PC-9 (cell line): ENCODE data around the gene MBNL3. TPM values are rescaled to one million over a fixed set of nuclear protein-coding genes. Genes with fewer than 3 reads are reported as not detected.
A peak's percentile ranks its signal among the peaks of the same experiment; 100 is the strongest.

Experiments used
- BruUV-seq: library from RNA; stranded (reverse); fragments of 400-500 nt; replicated peaks from 2 replicates; lab custom pipeline; 2021; lab: Mats Ljungman, UMichigan
- CTCF ChIA-PET: fragments of 300-600 bp; sonication (Branson Sonifier 250); formaldehyde crosslinking; loops from one replicate; lab custom pipeline; 2022; ENCODE audit warnings: antibody characterized with exemption; lab: Charles Lee
- POLR2A ChIA-PET: fragments of 300-600 bp; sonication (Branson Sonifier 250); formaldehyde crosslinking; loops from one replicate; lab custom pipeline; 2022; ENCODE audit warnings: antibody characterized with exemption; ENCODE audit not compliant: unreplicated experiment; lab: Charles Lee
- DNase-seq, 2 experiments: peaks; one replicate each; pipeline versions ENCODE4 v3.0.0 to v3.0.0-alpha.2; 2015 to 2022; ENCODE audit warnings: mixed read lengths in 1 of 2
- H2AFZ ChIP-seq: fragments of 200-600 bp; sonication (generic); 2 replicates; pipeline ENCODE4 v1.8.1; 2017; ENCODE audit warnings: antibody characterized with exemption
- H3F3A ChIP-seq: fragments of 200-600 bp; sonication (generic); 2 replicates; pipeline ENCODE4 v1.8.1; 2017; ENCODE audit warnings: antibody characterized with exemption, mild to moderate bottlenecking, low read depth; ENCODE audit not compliant: insufficient read depth
- H3K27ac ChIP-seq: fragments of 200-600 bp; sonication (generic); 2 replicates; pipeline ENCODE4 v1.6.1; 2016; ENCODE audit warnings: mixed run types
- H3K27me3 ChIP-seq: fragments of 200-600 bp; sonication (generic); 2 replicates; pipeline ENCODE4 v1.6.1; 2016; ENCODE audit warnings: low read depth, mixed run types; ENCODE audit not compliant: insufficient read depth
- H3K36me3 ChIP-seq: fragments of 200-600 bp; sonication (generic); 2 replicates; pipeline ENCODE4 v1.6.1; 2016; ENCODE audit warnings: low read depth, mixed run types
- H3K4me1 ChIP-seq: fragments of 200-600 bp; sonication (generic); replicated peaks from 2 replicates; pipeline ENCODE4 v1.6.1; 2016; ENCODE audit warnings: mixed run types; ENCODE audit not compliant: insufficient read depth
- H3K4me2 ChIP-seq: fragments of 200-600 bp; sonication (generic); 2 replicates; pipeline ENCODE4 v1.6.1; 2017; ENCODE audit warnings: mixed run types
- H3K4me3 ChIP-seq: fragments of 200-600 bp; sonication (generic); 2 replicates; pipeline ENCODE4 v1.6.1; 2016; ENCODE audit warnings: mixed run types
- H3K79me2 ChIP-seq: fragments of 200-600 bp; sonication (generic); 2 replicates; pipeline ENCODE4 v1.6.1; 2017; ENCODE audit warnings: low read depth, mixed run types
- H3K9me2 ChIP-seq: fragments of 200-600 bp; sonication (generic); 2 replicates; pipeline ENCODE4 v1.8.1; 2017; ENCODE audit warnings: mild to moderate bottlenecking; ENCODE audit not compliant: insufficient read depth
- H3K9me3 ChIP-seq: fragments of 200-600 bp; sonication (generic); 2 replicates; pipeline ENCODE4 v1.8.1; 2016; ENCODE audit warnings: low read depth; ENCODE audit not compliant: insufficient read depth
- H4K20me1 ChIP-seq: fragments of 200-600 bp; sonication (generic); 2 replicates; pipeline ENCODE4 v1.8.1; 2017; ENCODE audit not compliant: insufficient read depth
- EZH2 ChIP-seq: fragments of 200-600 bp; sonication (generic); IDR thresholded peaks from 2 replicates; pipeline ENCODE4 v1.8.0; 2017; ENCODE audit warnings: antibody characterized with exemption, low read depth
- intact Hi-C: fragments of 100-400 bp; cut with micrococcal nuclease; formaldehyde crosslinking; loops from one replicate; pipeline ENCODE4 v1.10.0; 2022; ENCODE audit not compliant: unreplicated experiment
- total RNA-seq: library from RNA; stranded (reverse); gene quantifications from 2 replicates; pipeline ENCODE4 v1.2.3, GENCODE V29; 2021
- TF ChIP-seq, protein P1 (sequence below): fragments of 200-600 bp; sonication (generic); conservative IDR thresholded peaks from 2 replicates; pipeline ENCODE4 v1.6.1; 2017; ENCODE audit warnings: mixed run types, antibody characterized with exemption, mild to moderate bottlenecking, moderate library complexity

MBNL3 gene
- total RNA-seq, 1 experiment from 2014 or later: 36.1 TPM

DNA sequence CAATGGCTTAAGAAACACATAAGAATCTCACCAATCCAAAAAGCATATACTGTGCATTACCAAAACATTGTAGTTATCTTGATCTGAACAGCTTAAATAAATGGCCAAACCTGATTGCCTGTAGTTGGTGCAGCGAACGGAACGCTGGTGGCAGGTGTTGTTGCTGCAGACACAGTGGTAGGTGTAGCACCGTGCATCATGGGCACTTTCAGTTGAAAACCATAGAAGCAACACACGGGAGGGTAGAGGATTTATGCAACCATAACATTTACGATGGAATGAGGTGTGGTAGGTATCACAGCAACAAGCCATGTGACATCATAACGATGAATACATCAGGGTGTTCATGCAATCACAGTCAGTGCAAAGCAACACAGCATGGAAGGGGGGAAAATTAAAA, 106.8 kb downstream of the MBNL3 start:
- H3K79me2 ChIP-seq: no peaks in the 10 kb centered on the region
- no TSS peak for BruUV-seq
- no peaks in the 10 kb centered on the region for H3K9me2 ChIP-seq
- TF ChIP-seq, protein P1, sequence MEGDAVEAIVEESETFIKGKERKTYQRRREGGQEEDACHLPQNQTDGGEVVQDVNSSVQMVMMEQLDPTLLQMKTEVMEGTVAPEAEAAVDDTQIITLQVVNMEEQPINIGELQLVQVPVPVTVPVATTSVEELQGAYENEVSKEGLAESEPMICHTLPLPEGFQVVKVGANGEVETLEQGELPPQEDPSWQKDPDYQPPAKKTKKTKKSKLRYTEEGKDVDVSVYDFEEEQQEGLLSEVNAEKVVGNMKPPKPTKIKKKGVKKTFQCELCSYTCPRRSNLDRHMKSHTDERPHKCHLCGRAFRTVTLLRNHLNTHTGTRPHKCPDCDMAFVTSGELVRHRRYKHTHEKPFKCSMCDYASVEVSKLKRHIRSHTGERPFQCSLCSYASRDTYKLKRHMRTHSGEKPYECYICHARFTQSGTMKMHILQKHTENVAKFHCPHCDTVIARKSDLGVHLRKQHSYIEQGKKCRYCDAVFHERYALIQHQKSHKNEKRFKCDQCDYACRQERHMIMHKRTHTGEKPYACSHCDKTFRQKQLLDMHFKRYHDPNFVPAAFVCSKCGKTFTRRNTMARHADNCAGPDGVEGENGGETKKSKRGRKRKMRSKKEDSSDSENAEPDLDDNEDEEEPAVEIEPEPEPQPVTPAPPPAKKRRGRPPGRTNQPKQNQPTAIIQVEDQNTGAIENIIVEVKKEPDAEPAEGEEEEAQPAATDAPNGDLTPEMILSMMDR: no peak
- no peak for TF ChIP-seq EZH2
- no peak overlapping the region for H3K27ac ChIP-seq
- no peak overlapping the region for H3K4me3 ChIP-seq
- no peaks in the 10 kb centered on the region for H3K36me3 ChIP-seq
- DNase-seq: no peak
- peaks cover 6% of the 10 kb centered on the region; the same call in 1 of the 2 replicates for H3K4me1 ChIP-seq
- H3K9me3 ChIP-seq: no peaks in the 10 kb centered on the region
- no peak overlapping the region for H3K4me2 ChIP-seq
- POLR2A ChIA-PET: no interaction called here
- H4K20me1 ChIP-seq: no peaks in the 10 kb centered on the region
- no peaks in the 10 kb centered on the region for H3F3A ChIP-seq
- CTCF ChIA-PET: no interaction called here
- H2AFZ ChIP-seq: no peak overlapping the region
- intact Hi-C loops: no loop called here
- H3K27me3 ChIP-seq: no peaks in the 10 kb centered on the region

GRCh38 chrX:132378281-132378680, 110.6 kb downstream of the MBNL3 start:
- H3K27me3 ChIP-seq: no peaks in the 10 kb centered on the region
- intact Hi-C loops: no loop called here
- TF ChIP-seq, protein P1: no peak
- TF ChIP-seq EZH2: no peak
- H3K27ac ChIP-seq: no peak overlapping the region
- H3K79me2 ChIP-seq: no peaks in the 10 kb centered on the region
- no peaks in the 10 kb centered on the region for H4K20me1 ChIP-seq
- no peak overlapping the region for H3K4me2 ChIP-seq
- no peaks in the 10 kb centered on the region for H3K9me2 ChIP-seq
- H3K4me3 ChIP-seq: no peak overlapping the region
- H3K36me3 ChIP-seq: no peaks in the 10 kb centered on the region
- H3K9me3 ChIP-seq: no peaks in the 10 kb centered on the region
- DNase-seq: no peak
- H2AFZ ChIP-seq: no peak overlapping the region
- ChIA-PET CTCF (no interaction called here), POLR2A (no interaction called here)
- peaks cover 6% of the 10 kb centered on the region; the same call in 1 of the 2 replicates for H3K4me1 ChIP-seq
- H3F3A ChIP-seq: no peaks in the 10 kb centered on the region
- no TSS peak for BruUV-seq

DNA sequence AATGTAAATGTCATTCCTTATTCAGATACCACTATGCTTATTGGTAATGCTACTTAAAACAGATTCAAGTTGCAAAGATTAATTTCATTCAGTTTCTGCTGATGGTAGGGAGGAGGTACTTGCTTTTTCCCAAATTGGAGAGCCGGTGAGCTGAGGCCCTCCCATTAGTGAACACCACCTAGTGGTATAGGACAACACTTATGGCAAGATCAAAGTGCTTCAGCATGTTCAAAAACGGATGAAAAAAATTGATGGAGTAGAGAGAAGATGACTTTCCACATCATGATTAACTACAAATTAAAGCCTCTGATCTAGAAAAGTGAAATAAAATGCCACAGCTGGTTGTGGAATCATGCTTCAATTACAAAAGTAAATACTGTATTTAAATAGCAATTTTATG, 112.9 kb downstream of the MBNL3 start:
- Histone ChIP-seq H3K9me3 (no peaks in the 10 kb centered on the region), H3K4me2 (no peak overlapping the region), H3K27ac (no peak overlapping the region), H3F3A (no peaks in the 10 kb centered on the region), H3K79me2 (no peaks in the 10 kb centered on the region), H3K27me3 (no peaks in the 10 kb centered on the region), H3K4me3 (no peak overlapping the region), H2AFZ (no peak overlapping the region), H4K20me1 (no peaks in the 10 kb centered on the region), H3K9me2 (no peaks in the 10 kb centered on the region), H3K36me3 (no peaks in the 10 kb centered on the region), H3K4me1 (no peaks in the 10 kb centered on the region)
- POLR2A ChIA-PET: no interaction called here
- CTCF ChIA-PET: interaction anchor here (0.5 kb wide), 1 partner anchor 243 kb away, joined by 3 read pairs; no protein-coding TSS in a partner anchor
- TF ChIP-seq, protein P1: peak; percentile 31; the same call in 1 of the 2 replicates
- no peak for TF ChIP-seq EZH2
- no TSS peak for BruUV-seq
- no peak for DNase-seq
- intact Hi-C loops: no loop called here
